ENCODE data around the gene IL12A.

IL12A gene

GRCh38 chr3:159977295-159977694 is 11.3 kb upstream of the IL12A start:
- Mint-ChIP-seq H3K27me3 (peaks cover 29% of the 10 kb centered on the region), H3K27ac (no peak overlapping the region), H3K4me1 (ENCODE audit: low read depth) (no peaks in the 10 kb centered on the region), H3K9me3 (no peaks in the 10 kb centered on the region), H3K36me3 (ENCODE audit: low read depth) (no peaks in the 10 kb centered on the region), H3K4me3 (no peak overlapping the region)

GRCh38 chr3:159978353-159978752 is 10.3 kb upstream of the IL12A start:
- Mint-ChIP-seq H3K4me3 (no peak overlapping the region), H3K9me3 (no peaks in the 10 kb centered on the region), H3K4me1 (ENCODE audit: low read depth) (no peaks in the 10 kb centered on the region), H3K36me3 (ENCODE audit: low read depth) (no peaks in the 10 kb centered on the region), H3K27ac (no peak overlapping the region), H3K27me3 (peaks cover 30% of the 10 kb centered on the region)

- Mint-ChIP-seq H3K27me3 (peaks cover 33% of the 10 kb centered on the region), H3K36me3 (ENCODE audit: low read depth) (no peaks in the 10 kb centered on the region), H3K27ac (no peak overlapping the region), H3K4me3 (no peak overlapping the region), H3K4me1 (ENCODE audit: low read depth) (no peaks in the 10 kb centered on the region), H3K9me3 (no peaks in the 10 kb centered on the region)
These were observed 9.5 kb upstream of the IL12A start for GRCh38 chr3:159978918-159979703.

GRCh38 chr3:159982442-159982974 is 6.1 kb upstream of the IL12A start:
- H3K27ac Mint-ChIP-seq: no peak overlapping the region
- H3K27me3 Mint-ChIP-seq: peaks cover 20% of the 10 kb centered on the region
- H3K36me3 Mint-ChIP-seq (ENCODE audit: low read depth): no peaks in the 10 kb centered on the region

GRCh38 chr3:159987291-159987711 is 1.3 kb upstream of the IL12A start:
- peaks cover 21% of the 10 kb centered on the region for H3K4me1 Mint-ChIP-seq (ENCODE audit: low read depth)
- no peak overlapping the region for H3K4me3 Mint-ChIP-seq

More at GRCh38 chr3:159982442-159982974, 6.1 kb upstream of the IL12A start:
- H3K4me3 Mint-ChIP-seq: no peak overlapping the region
- H3K9me3 Mint-ChIP-seq: no peaks in the 10 kb centered on the region
- peaks cover 6% of the 10 kb centered on the region for H3K4me1 Mint-ChIP-seq (ENCODE audit: low read depth)

GRCh38 chr3:159989973-159990846 is 1.6 kb downstream of the IL12A start:
- Mint-ChIP-seq H3K27me3 (no peaks in the 10 kb centered on the region), H3K27ac (peak overlapping the region; percentile 8), H3K4me1 (ENCODE audit: low read depth) (peaks cover 21% of the 10 kb centered on the region), H3K36me3 (ENCODE audit: low read depth) (no peaks in the 10 kb centered on the region), H3K4me3 (no peak overlapping the region), H3K9me3 (no peaks in the 10 kb centered on the region)

More at GRCh38 chr3:159987291-159987711, 1.3 kb upstream of the IL12A start:
- peak overlapping the region; percentile 82 for H3K27ac Mint-ChIP-seq
- H3K36me3 Mint-ChIP-seq (ENCODE audit: low read depth): no peaks in the 10 kb centered on the region
- H3K9me3 Mint-ChIP-seq: no peaks in the 10 kb centered on the region
- H3K27me3 Mint-ChIP-seq: peaks cover 5% of the 10 kb centered on the region

- H3K9me3 Mint-ChIP-seq: no peaks in the 10 kb centered on the region
- no peaks in the 10 kb centered on the region for H3K27me3 Mint-ChIP-seq
- no peaks in the 10 kb centered on the region for H3K36me3 Mint-ChIP-seq (ENCODE audit: low read depth)
- H3K27ac Mint-ChIP-seq: no peak overlapping the region
- H3K4me3 Mint-ChIP-seq: no peak overlapping the region
- peaks cover 21% of the 10 kb centered on the region for H3K4me1 Mint-ChIP-seq (ENCODE audit: low read depth)
These were observed 3.0 kb downstream of the IL12A start for GRCh38 chr3:159991591-159991990.

- no peak overlapping the region for H3K4me3 Mint-ChIP-seq
- no peak overlapping the region for H3K27ac Mint-ChIP-seq
- peaks cover 14% of the 10 kb centered on the region for H3K4me1 Mint-ChIP-seq (ENCODE audit: low read depth)
- H3K36me3 Mint-ChIP-seq (ENCODE audit: low read depth): no peaks in the 10 kb centered on the region
- no peaks in the 10 kb centered on the region for H3K9me3 Mint-ChIP-seq
- H3K27me3 Mint-ChIP-seq: no peaks in the 10 kb centered on the region
These were observed 4.0 kb downstream of the IL12A start for GRCh38 chr3:159992589-159992988.

- Mint-ChIP-seq H3K4me3 (no peak overlapping the region), H3K27ac (no peak overlapping the region), H3K27me3 (no peaks in the 10 kb centered on the region), H3K9me3 (no peaks in the 10 kb centered on the region), H3K4me1 (ENCODE audit: low read depth) (peaks cover under 1% of the 10 kb centered on the region), H3K36me3 (ENCODE audit: low read depth) (no peaks in the 10 kb centered on the region)
These were observed 5.5 kb downstream of the IL12A start for GRCh38 chr3:159994182-159994581.

- H3K4me3 Mint-ChIP-seq: no peak overlapping the region
- no peaks in the 10 kb centered on the region for H3K36me3 Mint-ChIP-seq (ENCODE audit: low read depth)
- no peaks in the 10 kb centered on the region for H3K27me3 Mint-ChIP-seq
- H3K4me1 Mint-ChIP-seq (ENCODE audit: low read depth): no peaks in the 10 kb centered on the region
- no peaks in the 10 kb centered on the region for H3K9me3 Mint-ChIP-seq
- no peak overlapping the region for H3K27ac Mint-ChIP-seq
These were observed 6.5 kb downstream of the IL12A start for GRCh38 chr3:159995091-159995490.

GRCh38 chr3:159996018-159996417 is 7.4 kb downstream of the IL12A start:
- Mint-ChIP-seq H3K4me1 (ENCODE audit: low read depth) (no peaks in the 10 kb centered on the region), H3K36me3 (ENCODE audit: low read depth) (no peaks in the 10 kb centered on the region), H3K27ac (no peak overlapping the region)

GRCh38 chr3:159996959-159997358 is 8.3 kb downstream of the IL12A start:
- H3K9me3 Mint-ChIP-seq: no peaks in the 10 kb centered on the region
- H3K36me3 Mint-ChIP-seq (ENCODE audit: low read depth): no peaks in the 10 kb centered on the region
- no peak overlapping the region for H3K4me3 Mint-ChIP-seq
- no peak overlapping the region for H3K27ac Mint-ChIP-seq
- no peaks in the 10 kb centered on the region for H3K27me3 Mint-ChIP-seq
- H3K4me1 Mint-ChIP-seq (ENCODE audit: low read depth): no peaks in the 10 kb centered on the region

More at GRCh38 chr3:159996018-159996417, 7.4 kb downstream of the IL12A start:
- H3K27me3 Mint-ChIP-seq: no peaks in the 10 kb centered on the region
- H3K4me3 Mint-ChIP-seq: no peak overlapping the region
- no peaks in the 10 kb centered on the region for H3K9me3 Mint-ChIP-seq

GRCh38 chr3:160001148-160001760 is 12.6 kb downstream of the IL12A start:
- H3K27me3 Mint-ChIP-seq: no peaks in the 10 kb centered on the region
- no peak overlapping the region for H3K27ac Mint-ChIP-seq
- no peak overlapping the region for H3K4me3 Mint-ChIP-seq
- H3K9me3 Mint-ChIP-seq: no peaks in the 10 kb centered on the region
- no peaks in the 10 kb centered on the region for H3K36me3 Mint-ChIP-seq (ENCODE audit: low read depth)
- no peaks in the 10 kb centered on the region for H3K4me1 Mint-ChIP-seq (ENCODE audit: low read depth)

GRCh38 chr3:160001850-160002623 is 13.4 kb downstream of the IL12A start:
- no peak overlapping the region for H3K27ac Mint-ChIP-seq
- H3K27me3 Mint-ChIP-seq: no peaks in the 10 kb centered on the region
- H3K9me3 Mint-ChIP-seq: no peaks in the 10 kb centered on the region
- no peaks in the 10 kb centered on the region for H3K4me1 Mint-ChIP-seq (ENCODE audit: low read depth)
- no peak overlapping the region for H3K4me3 Mint-ChIP-seq
- no peaks in the 10 kb centered on the region for H3K36me3 Mint-ChIP-seq (ENCODE audit: low read depth)
